Tibial artery (tissue), 4 donors: ENCODE results near the gene TMEM51.

Experiments
- DNase-seq, 2 donors: peaks; one replicate each; pipeline ENCODE4 v3.0.0-alpha.2; 2019
- H3K27ac ChIP-seq, 2 donors: fragments of 200-600 bp; sonication (generic) in 1 of 2; 1 replicate in 1 of 2; 2 replicates in 1 of 2; pipeline ENCODE4 v1.5.1; 2018 to 2019; ENCODE audit warnings: mild to moderate bottlenecking in 1 of 2
- H3K27me3 ChIP-seq, 2 donors: fragments of 200-600 bp; sonication (generic) in 1 of 2; one replicate each; pipeline versions ENCODE4 v1.5.1 to v1.6.0; 2016 to 2019
- H3K36me3 ChIP-seq, 3 donors: fragments of 200-600 bp; sonication (generic) in 2 of 3; one replicate each; pipeline ENCODE4 v1.5.1; 2016 to 2019; ENCODE audit warnings: mild to moderate bottlenecking in 2 of 3
- H3K4me1 ChIP-seq, 4 donors: fragments of 200-600 bp; sonication (generic) in 2 of 4; 1 replicate in 3 of 4; 2 replicates in 1 of 4; pipeline ENCODE4 v1.5.1; 2016 to 2019
- H3K4me3 ChIP-seq, 2 donors: fragments of 200-600 bp; sonication (generic) in 1 of 2; 1 replicate in 1 of 2; 2 replicates in 1 of 2; pipeline ENCODE4 v1.5.1; 2018 to 2019; ENCODE audit warnings: mild to moderate bottlenecking in 2 of 2
- H3K9me3 ChIP-seq, 3 donors: fragments of 200-600 bp; sonication (generic) in 1 of 3; one replicate each; pipeline ENCODE4 v1.5.1; 2016 to 2019
- CTCF ChIP-seq, 2 experiments: fragments of 200-600 bp in 1 of 2; fragments of 450-650 bp in 1 of 2; IDR thresholded peaks; one replicate each; pipeline ENCODE4 v1.5.1; 2017 to 2019; ENCODE audit warnings: antibody characterized with exemption in 2 of 2, mild to moderate bottlenecking in 1 of 2, moderate library complexity in 1 of 2
- intact Hi-C: fragments of 100-400 bp; cut with DNase I; formaldehyde crosslinking; loops from one replicate; pipeline ENCODE4 v1.15.0; 2023; ENCODE audit warnings: low total_unique reads

TMEM51 gene

GRCh38 chr1:15212216-15212953, 58.8 kb downstream of the TMEM51 start:
- no peaks in the 10 kb centered on the region for H3K36me3 ChIP-seq
- no peak overlapping the region for H3K4me3 ChIP-seq
- TF ChIP-seq CTCF (IDR thresholded peaks at IDR 0.05): no peak
- peak overlapping the region; percentile 66 to 77 for H3K27ac ChIP-seq
- H3K9me3 ChIP-seq: no peaks in the 10 kb centered on the region
- intact Hi-C loops: no loop called here
- DNase-seq: no peak
- H3K4me1 ChIP-seq: peaks cover 0 to 82% (median 59%) of the 10 kb centered on the region in 4 donors
- H3K27me3 ChIP-seq: no peaks in the 10 kb centered on the region

DNA sequence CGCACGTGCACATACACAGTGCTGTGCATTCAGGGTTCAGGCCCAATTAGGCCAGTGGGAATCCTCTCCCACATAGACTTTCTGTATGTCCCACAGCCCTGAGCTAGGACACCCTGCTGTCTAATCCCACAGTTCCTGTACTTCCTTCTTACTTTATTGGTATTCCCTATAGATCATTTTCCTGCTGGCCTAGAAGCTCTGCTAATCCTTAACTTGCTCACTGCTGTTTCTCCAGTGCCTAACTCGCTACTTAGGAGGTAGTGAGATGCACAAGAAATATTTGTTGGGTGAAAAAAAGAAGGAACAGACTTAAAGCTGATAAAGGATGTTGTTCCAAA, 59.4 kb downstream of the TMEM51 start:
- intact Hi-C loops: no loop called here
- Histone ChIP-seq H3K4me1 (peaks cover 0 to 77% (median 55%) of the 10 kb centered on the region in 4 donors), H3K9me3 (no peaks in the 10 kb centered on the region), H3K27me3 (no peaks in the 10 kb centered on the region), H3K36me3 (no peaks in the 10 kb centered on the region), H3K4me3 (no peak overlapping the region), H3K27ac (peak overlapping the region; percentile 66 to 77)
- no peak for DNase-seq
- no peak for TF ChIP-seq CTCF (IDR thresholded peaks at IDR 0.05)

DNA sequence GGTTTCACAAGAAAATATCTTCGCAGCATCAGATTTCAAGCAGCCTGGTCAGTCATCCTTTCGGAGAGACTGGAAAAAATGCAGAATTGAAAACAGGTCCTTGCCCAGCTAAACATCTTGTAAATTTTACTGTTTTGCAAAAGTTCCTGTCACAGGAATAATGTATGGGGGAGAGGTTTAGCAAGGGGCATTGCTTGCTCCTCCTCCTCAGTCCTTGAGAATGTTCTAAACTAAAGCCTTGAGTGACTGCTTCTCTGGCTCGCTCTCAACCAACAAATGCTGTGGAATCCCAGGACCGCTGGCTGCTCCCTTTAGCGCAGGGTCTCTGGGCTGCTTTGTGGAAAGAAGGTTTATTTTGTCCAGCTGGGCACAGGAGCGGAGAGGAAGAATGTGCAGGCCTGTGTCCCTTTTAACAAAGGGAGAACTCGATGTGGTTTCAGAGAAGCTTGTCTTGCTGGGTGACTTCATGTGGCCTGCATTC, 59.8 kb downstream of the TMEM51 start:
- Histone ChIP-seq H3K4me3 (no peak overlapping the region), H3K27ac (peak overlapping the region; percentile 66 to 77)
- intact Hi-C loops: no loop called here

DNA sequence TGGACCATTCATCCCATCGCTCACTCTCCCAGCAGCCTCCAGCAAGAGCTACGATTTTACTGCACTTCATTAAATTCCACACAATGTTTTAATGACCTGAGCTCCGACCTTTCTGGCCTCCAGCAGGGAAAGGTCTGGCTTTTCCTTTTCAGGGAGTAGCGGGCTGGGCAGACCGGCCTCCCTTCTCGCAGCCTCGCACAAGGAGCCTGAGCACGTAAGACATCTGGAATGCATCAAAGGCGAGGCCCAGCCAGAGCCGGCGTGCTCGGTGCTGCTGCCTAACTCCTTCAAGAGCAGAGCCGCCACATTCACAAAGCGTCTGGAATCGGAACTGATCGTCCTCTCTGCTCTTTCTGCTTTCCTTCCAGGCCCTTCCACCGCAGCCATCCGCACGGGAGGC, 61.0 kb downstream of the TMEM51 start:
- Histone ChIP-seq H3K27me3 (no peaks in the 10 kb centered on the region), H3K27ac (peak overlapping the region; percentile 66 to 77), H3K4me1 (peaks cover 0 to 62% (median 49%) of the 10 kb centered on the region in 4 donors), H3K36me3 (peaks cover under 1 to 3% (median 3%) of the 10 kb centered on the region in 3 donors), H3K4me3 (no peak overlapping the region), H3K9me3 (no peaks in the 10 kb centered on the region)
- DNase-seq: peak in 1 of 2 donors; percentile 72
- no peak for TF ChIP-seq CTCF (IDR thresholded peaks at IDR 0.05)
- intact Hi-C loops: no loop called here

More for the DNA sequence above, 59.8 kb downstream of the TMEM51 start:
- TF ChIP-seq CTCF (IDR thresholded peaks at IDR 0.05): no peak
- DNase-seq: no peak
- Histone ChIP-seq H3K27me3 (no peaks in the 10 kb centered on the region), H3K9me3 (no peaks in the 10 kb centered on the region), H3K4me1 (peaks cover 0 to 72% (median 52%) of the 10 kb centered on the region in 4 donors), H3K36me3 (no peaks in the 10 kb centered on the region)

DNA sequence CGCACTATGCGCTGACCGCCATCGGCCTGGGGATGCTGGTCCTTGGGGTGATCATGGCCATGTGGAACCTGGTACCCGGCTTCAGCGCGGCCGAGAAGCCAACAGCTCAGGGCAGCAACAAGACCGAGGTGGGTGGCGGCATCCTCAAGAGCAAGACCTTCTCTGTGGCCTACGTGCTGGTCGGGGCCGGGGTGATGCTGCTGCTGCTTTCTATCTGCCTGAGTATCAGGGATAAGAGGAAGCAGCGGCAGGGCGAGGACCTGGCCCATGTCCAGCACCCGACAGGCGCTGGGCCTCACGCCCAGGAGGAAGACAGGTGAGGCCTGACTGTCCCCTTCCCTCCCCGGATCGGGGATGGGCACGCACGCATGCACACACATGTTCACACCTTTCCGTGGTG, 61.6 kb downstream of the TMEM51 start:
- DNase-seq: no peak
- H3K27me3 ChIP-seq: no peaks in the 10 kb centered on the region
- H3K27ac ChIP-seq: peak overlapping the region; percentile 66 to 77
- H3K36me3 ChIP-seq: peaks cover 6 to 9% (median 9%) of the 10 kb centered on the region in 3 donors
- H3K4me1 ChIP-seq: peaks cover 0 to 56% (median 43%) of the 10 kb centered on the region in 4 donors
- H3K4me3 ChIP-seq: no peak overlapping the region
- intact Hi-C loops: no loop called here
- TF ChIP-seq CTCF (IDR thresholded peaks at IDR 0.05): no peak
- no peaks in the 10 kb centered on the region for H3K9me3 ChIP-seq
